Stimulated activated CD4-positive, alpha-beta T cell treated with anti-CD3 and anti-CD28 coated beads, Interleukin-4, amount 100 ng/mL, for 1 hour (primary cell): ENCODE results near the gene SHOC1.
"Not testable (repeated sequence)": the region's sequence is repeated elsewhere in the genome, so short reads cannot be mapped to it uniquely, and the experiment has no call there.

Source experiments
- DNase-seq: peaks from one replicate; pipeline ENCODE4 v3.0.0-alpha.2; 2020

Gene SHOC1

GRCh38 chr9:111804636-111805035, 9.9 kb upstream of the SHOC1 start:
- no peak for DNase-seq

- DNase-seq = no peak
Observed at GRCh38 chr9:111803924-111804323, 9.2 kb upstream of the SHOC1 start.

DNA sequence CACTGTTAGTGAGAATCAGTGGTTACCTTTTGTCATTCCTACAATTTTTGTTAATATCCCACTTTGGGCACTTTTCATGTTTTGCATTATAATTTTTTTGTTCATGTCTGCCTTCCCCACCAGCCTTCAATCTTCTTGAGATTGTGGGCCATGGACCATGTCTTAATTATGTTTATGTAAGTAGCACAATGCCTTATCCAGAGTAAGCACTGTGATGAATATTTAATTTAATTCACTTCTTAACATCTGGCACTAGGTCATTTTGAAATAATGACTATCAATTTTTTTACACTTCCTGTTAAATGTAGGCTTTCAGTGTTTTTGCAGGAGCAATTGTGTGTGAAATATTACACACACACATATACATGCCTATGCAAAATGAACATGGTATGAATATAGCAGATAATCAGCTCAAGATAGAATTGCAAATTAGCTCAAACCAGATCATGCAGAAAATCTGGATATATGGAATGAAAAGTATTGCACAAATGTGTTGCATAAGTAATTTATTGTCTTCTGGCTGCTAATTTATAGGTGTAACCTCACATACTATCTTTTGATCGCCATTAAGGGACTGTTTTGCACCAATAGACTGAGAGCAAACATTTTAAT, 5.3 kb upstream of the SHOC1 start:
- DNase-seq = no peak

DNA sequence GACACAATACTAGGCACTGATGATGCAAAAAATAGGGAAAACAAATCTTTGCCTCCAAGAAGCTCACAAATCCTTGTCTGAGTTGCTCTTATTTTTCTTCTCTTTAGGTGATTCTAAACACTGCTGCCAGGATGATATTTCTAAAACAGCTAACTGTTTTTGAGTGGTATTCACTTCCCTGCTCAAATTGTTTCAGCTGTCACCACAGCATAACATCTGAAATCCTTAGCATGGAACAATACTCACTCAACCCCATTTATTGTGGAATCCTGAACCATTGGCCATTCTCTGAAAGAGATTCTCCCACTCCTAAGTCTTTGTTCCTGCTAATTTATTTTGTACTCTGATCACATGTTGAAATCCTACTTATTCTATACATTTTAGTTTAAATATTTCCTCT, 4.8 kb upstream of the SHOC1 start:
- no peak for DNase-seq

DNA sequence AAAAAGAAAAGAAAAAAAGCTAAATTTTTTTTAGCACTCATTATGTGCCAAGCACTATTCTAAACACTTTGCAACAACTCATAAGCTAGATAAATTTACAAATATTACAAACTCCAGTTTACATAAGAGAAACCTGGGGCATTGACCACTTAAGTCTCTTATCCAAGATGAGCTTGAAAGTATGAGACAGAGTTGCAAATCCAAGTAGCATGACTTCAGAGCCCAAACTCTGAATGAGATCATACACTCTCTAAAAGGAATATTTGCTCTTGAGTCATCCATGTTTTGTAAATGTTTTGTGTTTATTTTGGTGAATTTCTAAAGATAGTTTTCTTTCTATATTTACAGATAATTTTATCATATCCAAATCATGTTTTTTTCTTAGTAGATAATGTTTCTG, 4.0 kb upstream of the SHOC1 start:
- DNase-seq = no peak

- DNase-seq = no peak
Observed at GRCh38 chr9:111795557-111795839, 761 bp upstream of the SHOC1 start.

GRCh38 chr9:111791821-111792220, 2.9 kb downstream of the SHOC1 start:
- not testable (repeated sequence) for DNase-seq

- no peak for DNase-seq
Observed at GRCh38 chr9:111789881-111790280, 4.9 kb downstream of the SHOC1 start.

- no peak for DNase-seq
Observed at GRCh38 chr9:111783857-111784256, 10.9 kb downstream of the SHOC1 start.

- no peak for DNase-seq
Observed at GRCh38 chr9:111783424-111783823, 11.3 kb downstream of the SHOC1 start.

- DNase-seq = no peak
Observed at GRCh38 chr9:111766066-111766465, 28.7 kb downstream of the SHOC1 start.

DNA sequence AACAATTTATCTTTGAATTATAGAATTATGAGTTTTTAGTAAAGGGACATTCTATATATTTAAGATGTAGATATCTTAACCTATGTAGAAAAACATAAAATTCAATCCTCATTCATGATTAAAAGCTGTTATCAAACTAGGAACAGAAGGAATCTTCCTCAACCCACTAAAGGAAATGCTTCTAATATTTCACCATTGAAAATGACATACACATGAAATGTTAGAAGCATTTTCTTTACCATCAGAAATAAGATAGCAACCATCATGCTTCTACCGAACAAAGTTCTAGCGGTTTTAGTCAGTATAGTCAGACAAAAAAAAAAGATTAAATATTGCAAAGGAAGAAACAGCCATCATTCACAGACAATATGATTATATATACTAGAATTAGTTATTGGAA, 32.2 kb downstream of the SHOC1 start:
- DNase-seq = no peak

DNA sequence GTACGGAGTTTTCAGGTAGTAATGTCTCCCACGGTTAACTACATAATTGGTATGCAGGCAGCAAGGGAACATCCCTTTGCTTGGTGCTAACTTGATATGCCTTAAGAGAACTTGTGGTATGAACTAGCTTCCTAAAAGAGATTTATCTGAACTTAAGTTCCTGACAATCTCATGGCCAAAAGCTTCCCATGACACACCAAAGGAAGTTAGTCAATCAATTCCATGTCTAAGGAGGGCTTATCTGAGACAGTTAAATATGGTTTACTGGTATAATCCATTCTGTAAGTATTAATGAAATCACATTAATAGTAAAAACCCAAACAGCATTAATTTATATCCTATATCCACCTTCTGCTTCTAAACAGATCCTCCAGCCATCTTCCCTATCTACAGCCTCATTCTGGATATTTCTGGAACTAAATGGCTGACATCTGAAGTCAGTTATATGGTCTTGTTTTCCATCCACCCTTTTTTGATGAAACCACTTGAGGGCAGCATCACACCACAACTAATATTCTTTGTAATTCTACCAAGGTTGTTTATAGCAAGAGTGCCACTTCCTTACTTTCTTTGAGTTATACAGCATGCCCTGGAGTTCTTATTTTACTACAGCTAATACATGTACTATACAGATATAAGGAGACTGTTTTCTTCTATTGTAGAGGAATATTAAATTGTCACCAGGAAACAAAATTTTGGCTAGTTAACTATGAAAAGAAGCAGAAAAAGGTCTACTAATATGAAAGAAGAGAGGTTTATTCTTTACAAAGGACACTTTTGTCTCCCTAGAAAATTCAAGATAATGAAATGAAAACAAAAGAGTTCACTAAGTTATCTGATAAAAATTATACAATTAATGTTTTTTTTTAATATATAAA, 34.7 kb downstream of the SHOC1 start:
- DNase-seq = no peak

- DNase-seq = no peak
Observed at GRCh38 chr9:111754800-111755199, 39.9 kb downstream of the SHOC1 start.

GRCh38 chr9:111752455-111752854, 42.3 kb downstream of the SHOC1 start:
- DNase-seq = no peak
